Stimulated activated CD4-positive, alpha-beta T cell treated with anti-CD3 and anti-CD28 coated beads, Interleukin-1b, Interleukin-23, amount 100 ng/mL, for 4 hours (primary cell): ENCODE results near the gene RIC1.
"Not testable (repeated sequence)": the region's sequence is repeated elsewhere in the genome, so short reads cannot be mapped to it uniquely, and the experiment has no call there.

ENCODE experiments used
- DNase-seq, 2 donors: peaks; one replicate each; pipeline ENCODE4 v3.0.0-alpha.2; 2020; ENCODE audit warnings: low read depth in 2 of 2

RIC1 gene

DNA sequence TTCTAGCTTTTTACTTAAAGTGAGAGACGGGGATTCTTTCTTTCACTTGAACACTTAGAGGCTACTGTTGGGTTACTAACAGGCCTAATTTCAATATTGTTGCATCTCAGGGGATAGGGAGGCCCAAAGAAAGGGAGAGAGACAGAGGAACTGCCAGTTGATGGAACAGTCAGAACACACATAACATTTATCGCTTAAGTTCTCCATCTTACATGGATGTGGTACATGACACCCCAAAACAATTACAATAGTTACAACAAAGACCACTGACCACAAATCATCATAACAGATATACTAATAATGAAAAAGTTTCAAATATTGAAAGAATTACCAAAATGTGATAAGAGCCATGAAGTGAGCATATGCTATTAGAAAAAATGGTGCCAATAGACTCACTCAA lies 4.3 kb upstream of the RIC1 start:
- no peak for DNase-seq

DNA sequence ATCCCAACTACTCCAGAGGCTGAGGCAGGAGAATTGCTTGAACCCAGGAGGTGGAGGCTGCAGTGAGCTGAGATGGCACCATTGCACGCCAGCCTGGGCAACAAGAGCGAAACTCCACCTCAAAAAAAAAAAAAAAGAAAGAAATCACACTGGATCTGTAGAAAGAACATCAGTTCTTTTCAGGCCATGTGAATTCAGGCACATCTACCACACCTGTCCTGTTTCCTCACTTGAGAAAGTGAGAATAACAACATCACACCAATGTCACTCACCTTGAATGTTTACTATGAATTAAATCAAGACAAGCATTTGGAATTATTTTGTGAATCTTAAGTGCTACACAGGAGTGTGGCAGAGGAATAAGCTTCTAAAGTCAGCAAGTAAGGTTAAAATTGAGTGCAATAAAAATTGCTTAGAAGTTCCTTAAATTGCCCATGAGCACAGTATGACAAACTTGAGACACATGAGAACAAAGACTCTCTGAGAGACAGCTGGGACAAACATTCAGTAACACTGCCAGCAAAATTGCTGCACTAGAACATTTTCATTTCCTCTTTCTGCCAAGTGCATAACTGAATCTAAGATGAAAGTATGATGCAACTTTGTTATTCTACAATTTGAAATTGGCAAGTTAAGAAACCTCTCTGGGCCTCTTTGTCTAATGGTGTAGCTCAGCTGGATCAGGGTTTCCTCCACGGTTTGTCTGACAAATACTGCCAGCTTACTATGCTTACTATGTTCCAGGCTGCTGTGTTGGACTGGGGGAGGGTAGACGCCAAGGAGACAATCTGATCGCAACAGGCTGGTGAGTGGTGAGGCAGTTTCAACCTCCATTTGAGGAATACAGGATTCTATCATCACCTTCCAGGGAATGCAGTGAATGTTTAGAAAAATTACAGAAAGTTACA lies 1.9 kb upstream of the RIC1 start:
- DNase-seq: no peak

DNA sequence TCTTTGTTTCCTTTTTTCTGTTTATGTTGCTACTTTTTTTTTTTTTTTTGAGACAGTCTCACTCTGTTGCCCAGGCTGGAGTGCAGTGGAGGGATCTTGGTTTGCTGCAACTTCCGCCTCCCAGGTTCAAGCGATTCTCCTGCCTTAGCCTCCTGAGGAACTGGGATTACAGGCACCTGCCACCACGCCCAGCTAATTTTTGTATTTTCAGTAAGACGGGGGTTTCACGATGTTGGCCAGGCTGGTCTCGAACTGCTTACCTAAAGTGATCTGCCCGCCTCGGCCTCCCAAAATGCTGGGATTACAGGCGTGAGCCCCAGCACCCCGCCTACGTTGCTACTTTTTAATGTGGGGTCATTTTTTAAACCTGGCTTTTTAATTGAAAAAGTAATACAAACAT lies 1.2 kb upstream of the RIC1 start:
- DNase-seq: not testable (repeated sequence)

DNA sequence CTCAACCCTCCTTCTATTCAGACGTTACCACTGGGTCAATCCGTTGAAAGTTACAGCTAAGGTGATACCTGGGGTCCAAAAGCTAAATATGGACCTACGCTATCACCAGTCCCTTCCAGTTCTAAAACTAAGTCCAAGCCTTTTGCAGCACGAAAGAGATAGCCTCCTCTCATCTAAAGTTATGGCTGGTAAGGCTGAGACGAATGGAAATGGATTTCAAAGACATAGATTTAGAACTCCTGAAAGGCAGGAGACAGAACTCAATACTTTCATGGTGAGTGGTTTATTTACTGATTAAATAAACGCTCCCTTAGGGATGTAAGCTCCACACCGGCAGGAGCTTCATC lies 751 bp upstream of the RIC1 start:
- DNase-seq: no peak

DNA sequence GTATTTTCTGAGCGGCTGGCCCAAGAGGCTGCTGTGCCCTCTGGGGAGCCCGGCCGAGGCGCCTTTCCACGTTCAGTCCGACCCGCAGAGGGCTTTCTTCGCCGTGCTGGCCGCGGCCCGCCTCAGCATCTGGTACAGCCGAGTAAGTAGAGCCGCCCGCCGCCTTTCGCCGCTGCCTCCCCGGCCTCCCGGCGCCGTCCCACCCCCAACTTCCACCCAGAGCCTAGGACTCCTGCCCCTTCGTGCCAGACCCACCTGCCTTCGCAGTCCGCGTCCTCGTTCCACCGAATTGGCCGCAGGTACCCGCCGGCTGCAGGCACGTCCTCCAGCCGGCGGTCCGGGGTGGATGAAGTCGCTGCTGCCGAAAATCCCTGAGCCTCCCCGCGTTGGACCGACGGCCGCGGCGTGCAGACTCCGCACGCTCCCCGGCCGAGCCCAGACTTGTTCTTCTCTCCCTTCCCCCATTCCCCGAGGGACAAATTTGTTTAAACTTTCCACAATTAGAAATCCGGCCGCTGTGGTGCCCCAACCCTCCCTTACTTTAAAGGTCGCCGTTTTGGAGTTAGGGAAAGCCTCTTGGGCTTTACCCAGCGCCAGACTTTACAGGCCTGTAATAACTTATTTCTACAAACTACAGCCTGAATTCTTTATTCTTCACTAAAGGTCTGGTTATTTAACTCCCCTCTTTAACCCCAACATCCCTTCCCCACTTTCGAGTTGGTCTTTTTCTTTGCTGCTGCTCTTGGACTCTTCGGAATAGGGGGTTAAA lies 589 bp downstream of the RIC1 start:
- peak in 1 of 2 donors; percentile 31 for DNase-seq

DNA sequence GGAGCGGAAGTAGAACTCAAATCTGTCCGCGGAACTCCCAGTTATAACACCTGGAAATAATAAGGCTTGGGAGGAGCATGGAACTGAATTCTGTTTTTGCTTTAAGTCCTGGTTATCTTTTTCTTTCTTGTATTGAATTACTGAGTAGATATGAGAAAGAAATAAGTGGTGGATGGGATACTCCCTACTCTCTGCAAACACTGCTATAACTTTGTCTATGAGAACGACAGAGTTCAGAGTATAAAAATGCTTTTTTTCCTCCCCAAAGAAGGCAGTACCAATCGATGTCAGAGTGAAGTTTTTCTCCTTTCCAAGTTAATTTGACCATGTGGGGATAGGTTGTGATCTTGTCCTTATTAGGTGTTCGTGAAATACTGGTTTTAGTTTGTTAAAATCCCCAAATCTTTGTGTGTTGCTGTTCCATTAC lies 1.2 kb downstream of the RIC1 start:
- no peak for DNase-seq

DNA sequence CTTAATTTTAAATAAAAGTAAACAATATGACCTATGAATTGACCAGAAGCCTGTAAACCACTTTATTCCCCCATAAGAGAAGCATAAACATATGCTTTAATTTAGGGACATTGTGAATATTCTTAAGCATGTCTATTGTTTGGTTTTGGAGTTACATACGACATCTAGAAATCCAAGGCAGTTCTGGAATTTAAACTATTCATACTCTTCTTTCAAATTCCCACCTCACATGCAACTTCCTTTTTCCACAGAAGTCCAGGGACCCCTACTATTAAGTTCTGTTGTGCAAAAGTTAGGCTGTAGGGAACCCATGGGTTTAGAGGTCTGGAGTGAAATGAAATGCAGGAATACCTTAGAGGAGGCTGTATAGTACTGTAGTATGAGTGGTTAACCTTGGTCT lies 2.1 kb downstream of the RIC1 start:
- DNase-seq: no peak

DNA sequence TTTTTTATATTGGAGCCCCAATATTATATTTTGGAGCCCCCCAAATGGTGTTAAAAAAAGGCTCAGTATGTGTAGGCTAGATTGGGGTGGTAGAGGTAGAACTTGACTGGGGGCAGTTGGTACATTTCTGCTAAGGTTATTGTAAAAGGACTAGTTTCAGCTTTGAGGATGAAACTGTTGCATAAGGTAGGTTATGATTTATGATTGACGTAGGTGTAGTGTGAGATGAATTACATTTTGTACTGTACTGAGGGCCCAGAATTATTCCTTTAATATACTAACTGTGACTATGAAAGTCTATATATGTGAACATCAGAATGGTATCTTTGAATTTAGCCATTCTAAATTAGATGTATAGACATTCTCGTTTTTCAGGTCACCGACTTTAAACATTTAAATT lies 3.6 kb downstream of the RIC1 start:
- DNase-seq: no peak

DNA sequence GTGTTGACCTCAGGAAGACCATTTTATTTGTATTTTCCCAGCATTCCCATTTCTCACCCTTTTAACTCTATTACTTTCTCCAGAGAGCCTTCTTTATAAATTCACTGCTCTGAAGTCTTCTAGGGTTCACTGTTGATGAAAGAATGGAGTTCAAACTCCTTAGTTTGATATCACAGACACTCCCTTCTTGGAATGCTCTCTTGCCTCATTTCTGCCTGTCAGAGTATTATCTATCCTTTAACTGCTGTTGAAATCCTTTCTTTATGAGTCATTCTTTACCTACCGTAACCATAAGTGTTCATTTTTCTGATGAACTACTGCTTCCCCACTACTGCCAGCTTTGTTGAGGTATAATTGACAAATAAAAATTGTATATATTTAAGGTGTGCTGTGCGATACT lies 4.3 kb downstream of the RIC1 start:
- DNase-seq: no peak

DNA sequence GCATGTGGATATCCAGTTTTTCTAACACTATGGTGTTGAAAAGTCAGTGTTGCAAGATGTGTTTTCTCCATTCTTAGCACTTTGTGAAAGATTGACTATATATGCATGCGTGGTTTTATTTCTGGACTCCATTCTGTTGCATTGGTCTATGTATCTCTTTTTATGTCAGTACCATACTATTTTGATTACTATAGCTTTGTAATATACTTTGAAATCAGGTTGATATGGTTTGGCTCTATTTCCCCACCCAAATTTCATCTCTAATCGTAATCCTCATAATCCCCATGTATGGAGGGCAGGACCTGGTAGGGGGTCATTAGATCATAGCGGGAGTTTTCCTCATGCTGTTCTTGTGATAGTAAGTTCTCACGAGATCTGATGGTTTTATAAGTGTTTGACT lies 6.5 kb downstream of the RIC1 start:
- DNase-seq: no peak

DNA sequence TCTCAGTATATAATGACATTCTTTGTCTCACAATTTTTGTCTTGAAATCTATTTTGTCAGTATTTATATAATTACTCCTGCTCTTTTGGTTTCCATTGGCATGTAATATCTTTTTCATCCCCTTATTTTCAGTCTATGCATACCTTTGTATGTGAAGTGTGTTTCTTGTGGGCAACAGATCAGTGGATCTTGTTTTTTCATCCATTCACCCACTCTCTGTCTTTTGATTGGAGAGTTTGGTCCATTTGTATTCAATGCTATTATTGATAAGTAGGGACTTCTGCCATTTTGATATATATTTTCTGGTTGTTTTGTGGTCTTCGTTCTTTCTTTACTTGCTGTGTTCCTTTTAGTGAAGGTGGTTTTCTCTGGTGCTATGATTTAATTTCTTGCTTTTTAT lies 10.9 kb downstream of the RIC1 start:
- DNase-seq: no peak

DNA sequence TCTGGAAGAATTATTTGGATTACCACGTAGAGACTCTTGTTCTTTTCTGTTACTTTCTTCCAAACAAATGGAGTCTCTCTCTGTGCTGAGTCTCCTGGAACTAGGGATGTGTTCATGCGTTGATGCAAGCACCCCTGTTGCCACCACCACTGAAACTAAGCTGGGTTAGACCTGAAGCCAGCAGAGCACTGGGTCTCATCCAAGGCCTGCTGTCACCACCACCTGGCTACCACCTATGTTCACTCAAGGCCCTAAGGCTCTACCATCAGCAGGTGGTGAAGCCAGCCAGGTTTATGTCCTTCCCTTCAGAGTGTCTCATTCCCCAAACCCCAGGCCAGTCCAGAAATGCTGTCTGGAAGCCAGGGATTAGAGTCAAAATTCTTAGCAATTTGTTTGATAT lies 13.3 kb downstream of the RIC1 start:
- no peak for DNase-seq

DNA sequence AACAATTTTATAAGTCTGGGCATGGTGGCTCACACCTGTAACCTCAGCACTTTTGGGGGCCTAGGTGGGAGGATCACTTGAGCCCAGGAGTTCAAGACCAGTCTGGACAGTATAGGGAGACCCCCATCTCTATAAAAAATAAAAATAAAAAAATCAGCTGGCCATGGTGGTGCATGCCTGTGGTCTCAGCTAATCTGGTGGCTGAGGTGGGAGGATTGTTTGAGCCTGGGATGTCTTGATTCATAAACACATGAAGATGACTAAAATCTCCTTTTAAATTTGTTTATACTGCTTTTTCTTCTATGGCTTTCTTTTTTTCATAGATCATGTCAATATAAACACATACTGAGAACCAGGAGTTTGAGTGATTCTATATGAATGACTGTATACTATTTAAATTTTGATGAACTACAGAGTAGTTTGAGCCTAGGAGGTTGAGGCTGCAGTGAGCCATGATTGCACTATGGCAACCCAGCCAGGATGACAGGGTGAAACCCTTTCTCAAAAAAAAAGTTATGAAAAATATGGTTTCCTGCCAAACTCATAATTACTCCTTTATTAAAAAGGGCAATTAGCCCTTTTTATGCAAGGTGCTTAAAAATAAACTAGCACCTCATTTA lies 14.2 kb downstream of the RIC1 start:
- no peak for DNase-seq

DNA sequence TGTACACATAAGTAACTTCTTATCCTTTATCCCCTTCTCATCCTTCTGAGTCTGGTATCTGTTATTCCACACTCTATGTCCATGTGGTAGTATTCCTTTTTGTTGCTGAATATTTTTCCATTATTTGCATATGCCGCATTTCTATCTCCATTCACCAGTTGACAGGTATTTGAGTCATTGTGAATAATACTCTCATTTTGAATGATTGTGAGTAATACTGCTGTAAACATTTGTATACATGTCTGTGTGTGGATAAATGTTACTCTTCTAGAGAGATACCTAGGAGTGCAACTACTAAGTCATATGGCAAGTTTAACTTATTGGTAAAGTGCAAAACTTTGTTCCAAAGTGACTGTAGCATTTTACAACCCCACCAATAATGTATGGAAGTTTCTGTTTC lies 15.6 kb downstream of the RIC1 start:
- no peak for DNase-seq

DNA sequence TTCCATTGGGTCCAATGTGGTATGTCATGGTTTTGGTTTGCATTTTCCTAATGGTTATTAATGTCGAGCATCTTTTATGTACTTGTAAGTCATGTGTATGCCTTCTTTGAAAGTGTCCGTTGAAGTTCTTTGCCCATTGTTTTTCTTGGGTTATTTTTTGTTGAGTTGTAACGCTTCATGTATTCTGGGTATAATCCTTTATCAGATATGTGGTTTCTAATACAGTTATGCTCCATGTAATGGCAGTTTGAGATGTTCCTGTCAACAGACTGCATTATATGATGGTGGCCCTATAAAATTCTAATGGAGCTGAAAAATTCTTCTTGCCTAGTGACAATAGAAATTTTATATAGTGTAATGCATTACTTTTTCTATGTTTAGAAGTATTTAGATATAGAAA lies 17.2 kb downstream of the RIC1 start:
- no peak for DNase-seq

DNA sequence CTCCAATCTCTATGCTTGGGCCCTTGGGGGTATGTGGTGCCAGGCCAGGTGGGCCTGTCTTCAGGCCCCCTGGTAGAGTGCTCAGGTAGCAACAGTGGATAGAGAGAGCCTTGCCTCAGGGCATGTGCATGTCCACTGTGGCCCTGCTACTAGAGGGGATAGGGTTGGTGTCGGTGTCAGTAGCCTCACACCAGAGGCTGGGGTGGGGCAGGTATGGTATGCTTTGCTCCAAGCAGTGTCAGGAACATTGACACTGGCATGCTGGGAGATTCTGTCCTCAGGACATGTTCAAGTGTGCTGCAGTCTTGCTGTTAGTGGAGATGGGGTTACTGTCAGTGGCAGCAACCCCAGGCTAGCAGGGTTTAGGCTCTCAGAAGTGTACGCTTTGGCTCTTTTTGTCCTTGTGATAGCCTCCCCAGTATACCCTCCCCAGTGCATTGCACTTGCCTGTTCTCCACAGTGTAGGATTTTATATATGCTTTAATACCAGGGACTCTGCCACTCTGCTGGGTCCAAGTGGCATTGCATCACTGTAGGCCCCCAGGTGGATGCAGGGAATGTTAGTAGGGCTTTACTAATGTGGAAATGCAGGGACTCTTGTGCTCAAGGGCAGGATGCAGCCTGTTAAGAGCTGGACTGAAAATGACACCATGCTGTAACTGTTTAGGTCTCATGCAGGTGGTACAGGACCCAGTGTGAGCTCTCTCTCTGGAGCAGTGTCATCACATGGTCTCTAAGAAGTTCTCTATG lies 21.6 kb downstream of the RIC1 start:
- DNase-seq: no peak

DNA sequence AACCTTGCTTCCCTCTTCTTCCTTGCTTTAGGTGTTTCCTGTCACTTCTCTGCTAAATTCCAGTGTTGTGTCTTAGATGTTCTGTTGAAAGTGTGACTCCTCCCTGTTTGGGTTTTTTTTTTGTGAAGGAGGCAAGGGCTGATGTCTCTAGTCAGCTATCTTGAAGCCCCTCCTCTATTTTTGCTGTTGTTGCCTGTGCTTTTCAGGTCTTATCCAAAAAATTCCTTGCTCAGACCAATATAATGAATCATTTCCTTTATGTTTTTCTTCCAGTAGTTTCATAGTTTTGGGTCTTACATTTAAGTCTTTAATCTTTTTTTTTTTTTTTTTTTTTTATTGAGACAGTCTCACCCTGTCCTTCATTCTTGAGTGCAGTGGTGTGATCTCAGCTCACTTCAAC lies 22.3 kb downstream of the RIC1 start:
- DNase-seq: no peak

DNA sequence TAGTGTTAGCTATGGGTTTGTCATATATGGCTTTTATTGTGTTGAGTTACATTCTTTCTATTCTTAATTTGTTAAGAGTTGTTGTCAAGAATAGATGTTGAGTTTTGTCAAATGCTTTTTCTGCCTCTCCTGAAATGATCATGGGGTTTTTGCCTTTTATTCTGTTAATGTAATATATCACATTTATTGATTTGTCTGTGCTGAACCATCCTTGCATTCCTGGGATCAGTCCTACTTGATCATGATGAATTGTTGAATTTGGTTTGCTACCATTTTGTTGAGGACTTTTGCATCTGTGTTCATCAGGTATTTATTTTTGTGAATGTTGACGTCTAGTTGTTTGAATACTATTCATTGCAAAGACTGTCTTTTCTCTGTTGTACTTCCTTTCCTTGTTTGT lies 23.9 kb downstream of the RIC1 start:
- DNase-seq: no peak

DNA sequence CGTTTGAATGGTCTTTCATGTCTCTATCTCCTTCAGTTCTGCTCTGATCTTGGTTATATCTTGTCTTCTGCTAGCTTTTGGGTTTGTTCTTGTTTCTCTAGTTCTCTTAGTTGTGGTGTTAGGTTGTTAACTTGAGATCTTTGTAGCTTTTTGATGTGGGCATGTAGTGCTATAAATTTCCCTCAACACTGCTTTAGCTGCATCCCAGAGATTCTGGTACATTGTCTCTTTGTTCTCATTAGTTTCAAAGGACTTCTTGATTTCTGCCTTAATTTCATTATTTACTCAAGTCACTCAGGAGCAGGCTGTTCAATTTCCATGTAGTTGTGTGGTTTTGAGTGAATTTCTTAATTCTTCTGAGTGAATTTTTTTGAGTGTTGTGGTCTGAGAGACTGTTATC lies 33.9 kb downstream of the RIC1 start:
- DNase-seq: not testable (repeated sequence)

DNA sequence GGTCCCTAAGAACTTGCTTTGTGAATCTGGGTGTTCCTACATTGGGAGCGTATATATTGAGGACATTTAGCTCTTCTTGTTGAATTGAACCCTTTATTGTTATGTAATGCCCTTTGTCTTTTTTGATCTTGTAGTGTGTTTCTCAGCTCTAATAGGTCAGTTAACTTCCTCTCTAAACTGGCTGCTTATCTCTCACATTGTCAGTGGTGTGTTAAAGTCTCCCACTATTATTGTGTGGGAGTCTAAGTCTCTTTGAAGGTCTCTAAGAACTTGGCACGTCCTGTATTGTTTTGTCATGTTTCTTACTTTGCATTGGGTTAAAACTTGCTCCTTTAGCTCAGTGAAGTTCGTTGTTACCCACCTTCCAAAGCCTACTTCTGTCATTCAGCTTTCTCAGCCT lies 36.2 kb downstream of the RIC1 start:
- DNase-seq: no peak

DNA sequence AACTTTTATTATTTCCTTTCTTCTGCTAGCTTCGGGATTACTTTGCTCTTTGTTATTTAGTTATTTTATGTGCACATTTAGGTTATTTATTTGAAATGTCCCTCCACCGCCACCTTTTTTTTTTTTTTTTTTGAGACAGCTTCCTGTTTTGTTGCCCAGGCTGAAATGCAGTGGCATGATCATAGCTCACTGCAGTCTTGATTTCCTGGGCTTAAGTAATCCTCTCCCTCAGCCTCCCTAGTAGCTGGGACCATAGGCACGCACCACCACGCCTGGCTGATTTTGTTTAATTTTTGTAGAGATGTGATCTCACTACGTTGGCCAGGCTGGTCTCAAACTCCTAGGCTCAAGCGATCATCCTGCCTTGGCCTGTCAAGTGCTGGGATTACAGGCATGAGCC lies 38.5 kb downstream of the RIC1 start:
- no peak for DNase-seq

DNA sequence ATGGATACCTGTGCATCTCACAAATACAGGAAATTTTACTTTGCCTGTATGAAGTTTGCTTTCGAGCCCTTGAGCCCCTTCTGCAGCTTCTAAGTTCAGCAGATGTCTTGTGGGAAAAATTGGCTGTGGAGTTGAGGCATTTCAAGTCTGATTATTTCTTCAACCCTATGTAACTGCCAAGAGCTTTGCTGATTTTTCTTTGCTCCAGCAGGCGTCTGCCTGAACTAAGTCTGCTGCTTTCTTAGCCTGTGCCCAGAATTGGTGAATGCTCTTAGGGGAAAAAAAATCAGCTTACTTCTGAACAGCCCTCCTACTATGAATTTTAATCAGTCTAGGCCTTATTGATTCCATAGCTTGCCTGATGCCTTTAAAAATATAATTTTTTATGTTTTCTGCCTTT lies 41.2 kb downstream of the RIC1 start:
- no peak for DNase-seq
